NCI-H187 treated with DMSO at 0.1 percent for 48 hours (cell line): ENCODE data around the gene AWAT1.
"Not testable (repeated sequence)": the region's sequence is repeated elsewhere in the genome, so short reads cannot be mapped to it uniquely, and the experiment has no call there.

Experiments
- DNase-seq: peaks from one replicate; lab custom pipeline; 2025; lab: John Stamatoyannopoulos, UW

Gene AWAT1

GRCh38 chrX:70234355-70234754 lies at the start of gene AWAT1:
Gene AWAT1, plus strand, starts transcription at chrX:70234655. Its CDS starts 41 bp downstream, at chrX:70234696.
- no peak for DNase-seq

- DNase-seq: no peak
Observed at GRCh38 chrX:70190225-70190624, 44.2 kb upstream of the AWAT1 start.

GRCh38 chrX:70196961-70197720 lies 37.3 kb upstream of the AWAT1 start:
- peak; percentile 10 for DNase-seq

- no peak for DNase-seq
Observed at GRCh38 chrX:70201732-70202131, 32.7 kb upstream of the AWAT1 start.

- no peak for DNase-seq
Observed at GRCh38 chrX:70208479-70208878, 26.0 kb upstream of the AWAT1 start.

GRCh38 chrX:70209570-70209969 lies 24.9 kb upstream of the AWAT1 start:
- DNase-seq: not testable (repeated sequence)

- no peak for DNase-seq
Observed at GRCh38 chrX:70219938-70220764, 14.3 kb upstream of the AWAT1 start.

GRCh38 chrX:70226048-70226447 lies 8.4 kb upstream of the AWAT1 start:
- no peak for DNase-seq

- no peak for DNase-seq
Observed at GRCh38 chrX:70226687-70227086, 7.8 kb upstream of the AWAT1 start.

GRCh38 chrX:70231666-70232065 lies 2.8 kb upstream of the AWAT1 start:
- no peak for DNase-seq

GRCh38 chrX:70240751-70241150 lies 6.3 kb downstream of the AWAT1 start:
- DNase-seq: no peak

GRCh38 chrX:70241501-70241900 lies 7.0 kb downstream of the AWAT1 start:
- no peak for DNase-seq

GRCh38 chrX:70243601-70244000 lies 9.1 kb downstream of the AWAT1 start:
- not testable (repeated sequence) for DNase-seq

GRCh38 chrX:70244881-70245280 lies 10.4 kb downstream of the AWAT1 start:
- DNase-seq: no peak

- no peak for DNase-seq
Observed at GRCh38 chrX:70247252-70247651, 12.8 kb downstream of the AWAT1 start.

- DNase-seq: no peak
Observed at GRCh38 chrX:70252491-70252890, 18.0 kb downstream of the AWAT1 start.

GRCh38 chrX:70253377-70254062 lies 19.1 kb downstream of the AWAT1 start:
- no peak for DNase-seq

- DNase-seq: no peak
Observed at GRCh38 chrX:70254063-70254400, 19.6 kb downstream of the AWAT1 start.

GRCh38 chrX:70254909-70255308 lies 20.5 kb downstream of the AWAT1 start:
- no peak for DNase-seq

GRCh38 chrX:70255452-70255851 lies 21.0 kb downstream of the AWAT1 start:
- DNase-seq: no peak

- DNase-seq: no peak
Observed at GRCh38 chrX:70257423-70258288, 23.2 kb downstream of the AWAT1 start.

- DNase-seq: no peak
Observed at GRCh38 chrX:70260104-70260503, 25.6 kb downstream of the AWAT1 start, which contains the start of gene P2RY4. Gene P2RY4, minus strand, starts transcription at chrX:70260204. Its CDS starts 580 bp downstream, at chrX:70259624.
